ENCODE data around the gene GTPBP10. TPM values are rescaled to one million over a fixed set of nuclear protein-coding genes. Genes with fewer than 3 reads are reported as not detected.

Gene GTPBP10
- total and polyA plus RNA-seq, 2 of the 13 experiments (the other 11 are each of a cell fraction or from before 2014, with no cell fraction given), result 13.3 to 38.7 TPM

DNA sequence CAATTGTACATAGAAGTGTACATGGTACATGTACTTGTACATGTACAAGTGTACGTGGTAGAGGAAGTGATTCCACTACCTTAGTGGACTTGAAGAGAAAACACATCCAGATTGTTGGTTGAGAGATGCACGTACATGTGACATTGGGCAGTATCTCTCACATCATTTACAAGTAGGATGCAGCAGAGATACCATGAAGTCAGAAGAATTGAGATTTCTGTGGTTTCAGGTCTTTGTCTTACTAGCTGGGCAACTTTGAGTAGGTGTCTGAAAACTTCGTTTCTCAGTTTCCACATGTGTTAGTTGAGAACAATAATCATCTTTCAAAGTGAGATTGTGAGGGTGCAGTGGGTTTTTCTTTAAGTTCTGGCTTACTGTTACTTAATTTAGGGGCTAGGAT is 78.2 kb downstream of the GTPBP10 start:
- Histone ChIP-seq H3K9ac (ENCODE audit: insufficient read depth, low read depth, low read length) (no peak overlapping the region), H3K79me2 (ENCODE audit: insufficient read depth, low read length) (no peaks in the 10 kb centered on the region), H3K4me2 (ENCODE audit: low read depth, low read length) (no peak overlapping the region), H3K4me3 (replicated peaks in 1 of 3; ENCODE audit: insufficient read depth in 1 of 3, low read depth in 2 of 3, low read length in 3 of 3) (no peak overlapping the region), H3K27ac (ENCODE audit: extremely low read length, insufficient read depth, low read length) (no peak overlapping the region), H3K4me1 (ENCODE audit: insufficient read depth, low read length) (no peaks in the 10 kb centered on the region), H3K36me3 (replicated peaks in 1 of 2; ENCODE audit: control insufficient read depth in 1 of 2, insufficient read depth in 2 of 2, low read length in 2 of 2) (no peaks in the 10 kb centered on the region), H3K27me3 (ENCODE audit: control insufficient read depth in 1 of 2, insufficient read depth in 2 of 2, low read length in 2 of 2) (no peaks in the 10 kb centered on the region), H3K9me3 (ENCODE audit: low read length) (no peaks in the 10 kb centered on the region), H2AFZ (ENCODE audit: low read length) (no peak overlapping the region), H4K20me1 (ENCODE audit: insufficient read depth, low read length) (no peaks in the 10 kb centered on the region)
- DNase-seq (ENCODE audit: low spot score) (no peak), ATAC-seq (no peak), FAIRE-seq (no peak)
- ChIA-PET CTCF (ENCODE audit: low intra/inter-chr PET ratio, low total read pairs) (no interaction called here), POLR2A (no interaction called here)
- in situ Hi-C loops (cut with HindIII; ENCODE audit: extremely low pct_ligation_motif_present, low pct_unique_long_range_greater_than_20kb), result no loop called here
- no TSS peak for BruUV-seq (replicated peaks)
- intact Hi-C loops (cut with micrococcal nuclease; ENCODE audit: unreplicated experiment), result loop anchor here (5.0 to 10.0 kb wide), 3 partner anchors 127 to 1880 kb away; no protein-coding TSS in a partner anchor
- WGBS (ENCODE audit: low lambda C conversion rate), result 69% methylated on average over 3 of the region's 3 CpGs
- TF ChIP-seq, protein P1, sequence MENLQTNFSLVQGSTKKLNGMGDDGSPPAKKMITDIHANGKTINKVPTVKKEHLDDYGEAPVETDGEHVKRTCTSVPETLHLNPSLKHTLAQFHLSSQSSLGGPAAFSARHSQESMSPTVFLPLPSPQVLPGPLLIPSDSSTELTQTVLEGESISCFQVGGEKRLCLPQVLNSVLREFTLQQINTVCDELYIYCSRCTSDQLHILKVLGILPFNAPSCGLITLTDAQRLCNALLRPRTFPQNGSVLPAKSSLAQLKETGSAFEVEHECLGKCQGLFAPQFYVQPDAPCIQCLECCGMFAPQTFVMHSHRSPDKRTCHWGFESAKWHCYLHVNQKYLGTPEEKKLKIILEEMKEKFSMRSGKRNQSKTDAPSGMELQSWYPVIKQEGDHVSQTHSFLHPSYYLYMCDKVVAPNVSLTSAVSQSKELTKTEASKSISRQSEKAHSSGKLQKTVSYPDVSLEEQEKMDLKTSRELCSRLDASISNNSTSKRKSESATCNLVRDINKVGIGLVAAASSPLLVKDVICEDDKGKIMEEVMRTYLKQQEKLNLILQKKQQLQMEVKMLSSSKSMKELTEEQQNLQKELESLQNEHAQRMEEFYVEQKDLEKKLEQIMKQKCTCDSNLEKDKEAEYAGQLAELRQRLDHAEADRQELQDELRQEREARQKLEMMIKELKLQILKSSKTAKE (CRISPR knock-in tag; IDR thresholded peaks at IDR 0.05; ENCODE audit: borderline replicate concordance), result no peak
- TF ChIP-seq BCL6 (CRISPR knock-in tag; IDR thresholded peaks at IDR 0.05) (no peak), ZBTB42 (CRISPR knock-in tag; IDR thresholded peaks at IDR 0.05) (no peak), ZZZ3 (CRISPR knock-in tag; IDR thresholded peaks at IDR 0.05; ENCODE audit: borderline replicate concordance) (no peak), PLRG1 (conservative IDR thresholded peaks at IDR 0.05) (no peak), ZNF484 (CRISPR knock-in tag; IDR thresholded peaks at IDR 0.05; ENCODE audit: borderline replicate concordance, low read depth) (no peak), CBX5 (CRISPR knock-in tag; IDR thresholded peaks at IDR 0.05; ENCODE audit: borderline replicate concordance) (no peak), PAX8 (CRISPR knock-in tag; IDR thresholded peaks at IDR 0.05; ENCODE audit: borderline replicate concordance) (no peak), MATR3 (CRISPR knock-in tag; IDR thresholded peaks at IDR 0.05) (no peak), SNAPC2 (CRISPR knock-in tag; IDR thresholded peaks at IDR 0.05) (no peak), NFE2L2 (IDR thresholded peaks at IDR 0.05; ENCODE audit: low read length) (no peak), ZNF775 (CRISPR knock-in tag; IDR thresholded peaks at IDR 0.05; ENCODE audit: borderline replicate concordance) (no peak), ZC3H13 (CRISPR knock-in tag; IDR thresholded peaks at IDR 0.05) (no peak), SUZ12 (IDR thresholded peaks at IDR 0.05; ENCODE audit: low read depth, low read length) (no peak)
- TF ChIP-seq, protein P2, sequence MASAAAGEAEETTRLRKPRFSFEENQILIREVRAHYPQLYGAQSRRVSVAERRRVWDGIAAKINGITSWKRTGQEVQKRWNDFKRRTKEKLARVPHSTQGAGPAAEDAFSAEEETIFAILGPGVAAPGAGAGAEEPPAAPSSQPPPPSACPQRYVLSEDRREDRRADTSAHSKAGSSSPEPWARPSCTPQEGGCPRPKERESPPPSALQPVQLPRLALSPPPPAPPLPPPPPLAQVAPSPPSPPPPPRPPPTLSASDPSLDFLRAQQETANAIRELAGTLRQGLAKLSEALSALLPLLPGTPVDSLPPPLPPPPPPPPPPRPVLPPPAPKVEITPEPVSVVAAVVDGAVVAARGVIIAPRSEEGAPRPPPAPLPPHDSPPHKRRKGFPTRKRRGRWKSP (CRISPR knock-in tag; IDR thresholded peaks at IDR 0.05), result no peak
- TF ChIP-seq, protein P3, sequence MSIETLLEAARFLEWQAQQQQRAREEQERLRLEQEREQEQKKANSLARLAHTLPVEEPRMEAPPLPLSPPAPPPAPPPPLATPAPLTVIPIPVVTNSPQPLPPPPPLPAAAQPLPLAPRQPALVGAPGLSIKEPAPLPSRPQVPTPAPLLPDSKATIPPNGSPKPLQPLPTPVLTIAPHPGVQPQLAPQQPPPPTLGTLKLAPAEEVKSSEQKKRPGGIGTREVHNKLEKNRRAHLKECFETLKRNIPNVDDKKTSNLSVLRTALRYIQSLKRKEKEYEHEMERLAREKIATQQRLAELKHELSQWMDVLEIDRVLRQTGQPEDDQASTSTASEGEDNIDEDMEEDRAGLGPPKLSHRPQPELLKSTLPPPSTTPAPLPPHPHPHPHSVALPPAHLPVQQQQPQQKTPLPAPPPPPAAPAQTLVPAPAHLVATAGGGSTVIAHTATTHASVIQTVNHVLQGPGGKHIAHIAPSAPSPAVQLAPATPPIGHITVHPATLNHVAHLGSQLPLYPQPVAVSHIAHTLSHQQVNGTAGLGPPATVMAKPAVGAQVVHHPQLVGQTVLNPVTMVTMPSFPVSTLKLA (IDR thresholded peaks at IDR 0.05), result no peak
- TF ChIP-seq, protein P4, sequence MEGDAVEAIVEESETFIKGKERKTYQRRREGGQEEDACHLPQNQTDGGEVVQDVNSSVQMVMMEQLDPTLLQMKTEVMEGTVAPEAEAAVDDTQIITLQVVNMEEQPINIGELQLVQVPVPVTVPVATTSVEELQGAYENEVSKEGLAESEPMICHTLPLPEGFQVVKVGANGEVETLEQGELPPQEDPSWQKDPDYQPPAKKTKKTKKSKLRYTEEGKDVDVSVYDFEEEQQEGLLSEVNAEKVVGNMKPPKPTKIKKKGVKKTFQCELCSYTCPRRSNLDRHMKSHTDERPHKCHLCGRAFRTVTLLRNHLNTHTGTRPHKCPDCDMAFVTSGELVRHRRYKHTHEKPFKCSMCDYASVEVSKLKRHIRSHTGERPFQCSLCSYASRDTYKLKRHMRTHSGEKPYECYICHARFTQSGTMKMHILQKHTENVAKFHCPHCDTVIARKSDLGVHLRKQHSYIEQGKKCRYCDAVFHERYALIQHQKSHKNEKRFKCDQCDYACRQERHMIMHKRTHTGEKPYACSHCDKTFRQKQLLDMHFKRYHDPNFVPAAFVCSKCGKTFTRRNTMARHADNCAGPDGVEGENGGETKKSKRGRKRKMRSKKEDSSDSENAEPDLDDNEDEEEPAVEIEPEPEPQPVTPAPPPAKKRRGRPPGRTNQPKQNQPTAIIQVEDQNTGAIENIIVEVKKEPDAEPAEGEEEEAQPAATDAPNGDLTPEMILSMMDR (CRISPR knock-in tag; IDR thresholded peaks at IDR 0.05), result no peak
- TF ChIP-seq, protein P5, sequence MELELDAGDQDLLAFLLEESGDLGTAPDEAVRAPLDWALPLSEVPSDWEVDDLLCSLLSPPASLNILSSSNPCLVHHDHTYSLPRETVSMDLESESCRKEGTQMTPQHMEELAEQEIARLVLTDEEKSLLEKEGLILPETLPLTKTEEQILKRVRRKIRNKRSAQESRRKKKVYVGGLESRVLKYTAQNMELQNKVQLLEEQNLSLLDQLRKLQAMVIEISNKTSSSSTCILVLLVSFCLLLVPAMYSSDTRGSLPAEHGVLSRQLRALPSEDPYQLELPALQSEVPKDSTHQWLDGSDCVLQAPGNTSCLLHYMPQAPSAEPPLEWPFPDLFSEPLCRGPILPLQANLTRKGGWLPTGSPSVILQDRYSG (CRISPR knock-in tag; IDR thresholded peaks at IDR 0.05), result no peak
